ENCODE measurements around the gene ZSWIM5.

DNA sequence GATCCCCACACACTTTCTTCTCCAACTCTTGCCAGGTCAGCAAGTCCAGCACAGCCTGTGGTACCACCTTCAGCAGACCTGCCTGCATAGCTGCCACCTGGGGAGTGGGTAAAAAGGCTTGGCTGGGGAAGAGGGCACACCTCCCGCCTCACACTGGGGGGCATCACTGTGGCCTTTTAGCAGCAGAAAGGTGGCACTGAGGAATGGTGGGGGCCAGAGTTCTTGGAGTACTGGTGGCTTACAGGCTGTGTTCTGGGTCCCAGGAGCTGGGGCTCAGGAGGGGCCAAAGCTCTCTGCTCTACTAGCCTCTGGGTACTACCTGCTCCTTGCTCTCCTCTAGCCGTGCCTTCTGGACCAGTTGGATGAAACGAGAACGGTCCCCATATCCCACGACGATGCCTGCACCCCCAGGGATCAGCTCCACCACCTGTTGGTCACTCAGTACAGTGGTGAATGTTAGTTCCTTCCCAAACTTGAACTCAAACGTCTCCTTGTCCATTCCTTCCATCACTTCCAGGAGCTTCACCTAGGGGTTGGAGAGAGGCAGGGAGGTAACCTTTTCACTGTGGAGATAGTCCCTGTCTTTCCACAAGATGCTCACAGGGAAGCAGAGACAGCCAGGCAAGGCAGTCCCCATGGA lies 202.0 kb downstream of the ZSWIM5 start:
- TF ChIP-seq EZH2 (IDR thresholded peaks at IDR 0.05) (no peak), POLR2AphosphoS5 (IDR thresholded peaks at IDR 0.05; ENCODE audit: borderline replicate concordance, low read depth, low read length) (no peak), FOXP2 (optimal IDR thresholded peaks at IDR 0.05; ENCODE audit: control extremely low read depth, extremely low read length, insufficient read depth) (no peak)
